ENCODE measurements around the gene TNS1.

DNA sequence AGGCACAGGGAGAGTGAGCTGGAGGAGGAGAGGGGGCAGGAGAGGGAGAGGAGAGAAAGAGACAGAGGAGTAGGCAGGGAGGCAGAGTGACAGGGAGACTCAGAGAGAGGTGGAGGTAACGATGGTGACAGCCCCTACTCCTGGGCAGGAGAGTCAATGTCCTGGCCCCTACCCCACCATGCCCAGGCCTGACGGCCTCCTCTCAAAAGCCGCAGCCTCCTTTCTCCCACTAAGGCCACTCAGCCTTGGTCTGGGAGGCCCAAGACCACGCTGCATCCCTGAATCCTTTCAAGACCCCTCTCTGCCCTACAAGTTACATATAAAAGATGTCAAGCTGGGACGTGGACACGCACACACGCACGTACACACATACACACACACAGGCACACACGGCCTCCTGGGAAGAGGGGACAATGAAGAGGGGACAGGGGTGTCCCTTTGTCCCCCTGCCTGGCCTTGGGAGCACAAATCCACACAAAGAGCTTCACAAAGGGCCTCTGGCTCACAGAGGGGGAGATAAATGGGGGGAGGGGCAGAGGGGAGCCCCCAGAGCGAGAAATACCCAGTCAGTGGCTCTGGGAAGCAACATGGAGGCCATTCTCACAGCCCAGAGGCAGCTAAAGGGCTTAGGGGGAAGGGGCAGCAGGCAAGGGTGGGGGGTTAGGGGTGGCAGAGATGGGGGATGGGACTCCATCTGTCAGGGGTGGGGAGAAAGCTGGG lies 19.5 kb upstream of the TNS1 start:
- TF ChIP-seq CTCF (IDR thresholded peaks at IDR 0.05): no peak
- no peak for TF ChIP-seq USF2 (IDR thresholded peaks at IDR 0.05; ENCODE audit: borderline replicate concordance, low read depth, low read length)
- TF ChIP-seq EP300 (IDR thresholded peaks at IDR 0.05; ENCODE audit: borderline replicate concordance in 1 of 2, low read depth in 1 of 2, low read length in 1 of 2): no peak
- TF ChIP-seq POLR2AphosphoS5 (IDR thresholded peaks at IDR 0.05; ENCODE audit: low read depth, low read length): no peak
- no peak for TF ChIP-seq MAX (IDR thresholded peaks at IDR 0.05; ENCODE audit: low read depth)
- TF ChIP-seq TCF12 (IDR thresholded peaks at IDR 0.05): no peak
- TF ChIP-seq FOXM1 (IDR thresholded peaks at IDR 0.05; ENCODE audit: low read depth): no peak
- TF ChIP-seq SMC3 (IDR thresholded peaks at IDR 0.05; ENCODE audit: low read depth, low read length): no peak
